ENCODE results near the gene MLLT10. TPM values are rescaled to one million over a fixed set of nuclear protein-coding genes. Genes with fewer than 3 reads are reported as not detected.

MLLT10 gene
- total and polyA plus RNA-seq, 2 donors (not counting 3 experiments of a cell fraction or from before 2014, with no cell fraction given): 35.4 to 54.0 TPM

GRCh38 chr10:21764466-21765189, 230.6 kb downstream of the MLLT10 start:
- H3K36me3 ChIP-seq (ENCODE audit: control insufficient read depth in 2 of 2, extremely low read depth in 1 of 2, insufficient read depth in 2 of 2, low read length in 2 of 2): no peaks in the 10 kb centered on the region
- ChIA-PET POLR2A (no interaction called here), CTCF (no interaction called here)
- H3K9me3 ChIP-seq (replicated peaks; ENCODE audit: control insufficient read depth, insufficient read depth, low read length): no peaks in the 10 kb centered on the region
- no peaks in the 10 kb centered on the region for H4K20me1 ChIP-seq (replicated peaks; ENCODE audit: control insufficient read depth, extremely low read depth, insufficient read depth, low read length)
- dilution Hi-C loops (cut with MboI; ENCODE audit: extremely low pct_ligation_motif_present, low sequenced_read_pairs) (no loop called here), intact Hi-C loops (cut with micrococcal nuclease) (loop anchor here (10.0 kb wide), 1 partner anchor 190 kb away; no protein-coding TSS in a partner anchor)
- no peak overlapping the region for H3K9ac ChIP-seq (replicated peaks; ENCODE audit: extremely low read depth, insufficient read depth, low read length)
- no peaks in the 10 kb centered on the region for H3K9me1 ChIP-seq (replicated peaks; ENCODE audit: control insufficient read depth, extremely low read depth, insufficient read depth, low read length)
- no peaks in the 10 kb centered on the region for H3K27me3 ChIP-seq (ENCODE audit: control insufficient read depth in 2 of 2, insufficient read depth in 2 of 2, low read length in 2 of 2)
- FAIRE-seq (no peak), DNase-seq (ENCODE audit: low read depth, low spot score) (no peak)
- no peak overlapping the region for H3K27ac ChIP-seq (ENCODE audit: insufficient read depth, low read depth, low read length)
- H3K4me2 ChIP-seq (ENCODE audit: insufficient read depth, low read length): no peak overlapping the region
- H3K79me2 ChIP-seq (ENCODE audit: control insufficient read depth, insufficient read depth, low read length): no peaks in the 10 kb centered on the region
- BruUV-seq (replicated peaks): no TSS peak
- no peak overlapping the region for H3K4me3 ChIP-seq (replicated peaks in 1 of 3; ENCODE audit: insufficient read depth in 1 of 3, low read depth in 1 of 3, low read length in 3 of 3)
- no peak overlapping the region for H2AFZ ChIP-seq (ENCODE audit: low read depth, low read length)
- TF ChIP-seq, protein P1, sequence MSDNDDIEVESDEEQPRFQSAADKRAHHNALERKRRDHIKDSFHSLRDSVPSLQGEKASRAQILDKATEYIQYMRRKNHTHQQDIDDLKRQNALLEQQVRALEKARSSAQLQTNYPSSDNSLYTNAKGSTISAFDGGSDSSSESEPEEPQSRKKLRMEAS (IDR thresholded peaks at IDR 0.05; ENCODE audit: insufficient read depth, insufficient read length): no peak
- TF ChIP-seq FOS (IDR thresholded peaks at IDR 0.05; ENCODE audit: borderline replicate concordance, insufficient read depth, low read length) (no peak), JUN (IDR thresholded peaks at IDR 0.05; ENCODE audit: borderline replicate concordance, insufficient read depth, insufficient read length, low read depth) (no peak), MYC (IDR thresholded peaks at IDR 0.05; ENCODE audit: low read depth, low read length) (no peak), POLR2A (IDR thresholded peaks at IDR 0.05; ENCODE audit: low read depth, low read length) (no peak), GATA2 (IDR thresholded peaks at IDR 0.05; ENCODE audit: insufficient read depth, insufficient read length, low read depth, low read length) (no peak), POLR2AphosphoS5 (IDR thresholded peaks at IDR 0.05; ENCODE audit: insufficient read depth, low read depth, low read length) (no peak), EZH2 (IDR thresholded peaks at IDR 0.05; ENCODE audit: borderline replicate concordance, low read depth, low read length, severe bottlenecking) (no peak)
- TF ChIP-seq, protein P2, sequence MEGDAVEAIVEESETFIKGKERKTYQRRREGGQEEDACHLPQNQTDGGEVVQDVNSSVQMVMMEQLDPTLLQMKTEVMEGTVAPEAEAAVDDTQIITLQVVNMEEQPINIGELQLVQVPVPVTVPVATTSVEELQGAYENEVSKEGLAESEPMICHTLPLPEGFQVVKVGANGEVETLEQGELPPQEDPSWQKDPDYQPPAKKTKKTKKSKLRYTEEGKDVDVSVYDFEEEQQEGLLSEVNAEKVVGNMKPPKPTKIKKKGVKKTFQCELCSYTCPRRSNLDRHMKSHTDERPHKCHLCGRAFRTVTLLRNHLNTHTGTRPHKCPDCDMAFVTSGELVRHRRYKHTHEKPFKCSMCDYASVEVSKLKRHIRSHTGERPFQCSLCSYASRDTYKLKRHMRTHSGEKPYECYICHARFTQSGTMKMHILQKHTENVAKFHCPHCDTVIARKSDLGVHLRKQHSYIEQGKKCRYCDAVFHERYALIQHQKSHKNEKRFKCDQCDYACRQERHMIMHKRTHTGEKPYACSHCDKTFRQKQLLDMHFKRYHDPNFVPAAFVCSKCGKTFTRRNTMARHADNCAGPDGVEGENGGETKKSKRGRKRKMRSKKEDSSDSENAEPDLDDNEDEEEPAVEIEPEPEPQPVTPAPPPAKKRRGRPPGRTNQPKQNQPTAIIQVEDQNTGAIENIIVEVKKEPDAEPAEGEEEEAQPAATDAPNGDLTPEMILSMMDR (IDR thresholded peaks at IDR 0.05; ENCODE audit: extremely low read depth in 1 of 2, insufficient read depth in 1 of 2, low read depth in 1 of 2, low read length in 2 of 2): no peak
- no peaks in the 10 kb centered on the region for H3K4me1 ChIP-seq (ENCODE audit: control insufficient read depth, extremely low read depth, insufficient read depth, low read length)

Data from endothelial cell of umbilical vein (primary cell).